Central memory CD4-positive, alpha-beta T cell (primary cell): ENCODE measurements around the gene DLGAP1.

Experiments used
- DNase-seq: peaks from one replicate; pipeline ENCODE4 v3.0.0; 2022

The DLGAP1 gene

DNA sequence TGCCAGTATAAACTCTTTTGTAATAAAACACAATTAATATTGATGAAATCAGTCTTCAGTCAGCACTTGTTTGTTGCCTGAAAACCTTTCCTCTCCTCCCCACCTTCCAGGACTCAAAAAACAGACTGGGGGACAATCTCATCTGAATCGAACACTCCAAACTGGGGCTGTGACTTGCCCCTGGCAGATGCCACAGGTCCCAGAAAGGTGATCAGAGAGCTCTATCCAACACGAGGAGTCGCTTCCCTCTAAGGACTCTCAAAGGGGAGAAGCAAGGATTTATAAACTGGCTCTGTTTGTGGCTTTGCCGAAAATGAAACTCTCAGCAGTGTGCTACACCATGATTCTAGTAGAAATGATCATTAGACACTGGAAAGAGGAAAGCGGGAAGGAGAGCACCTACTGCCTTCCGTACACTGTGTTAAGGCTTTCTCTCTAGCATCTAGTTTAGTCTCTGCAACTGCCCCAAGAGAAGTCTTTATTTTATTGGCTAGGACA lies 805.9 kb downstream of the DLGAP1 start:
- DNase-seq, result no peak

DNA sequence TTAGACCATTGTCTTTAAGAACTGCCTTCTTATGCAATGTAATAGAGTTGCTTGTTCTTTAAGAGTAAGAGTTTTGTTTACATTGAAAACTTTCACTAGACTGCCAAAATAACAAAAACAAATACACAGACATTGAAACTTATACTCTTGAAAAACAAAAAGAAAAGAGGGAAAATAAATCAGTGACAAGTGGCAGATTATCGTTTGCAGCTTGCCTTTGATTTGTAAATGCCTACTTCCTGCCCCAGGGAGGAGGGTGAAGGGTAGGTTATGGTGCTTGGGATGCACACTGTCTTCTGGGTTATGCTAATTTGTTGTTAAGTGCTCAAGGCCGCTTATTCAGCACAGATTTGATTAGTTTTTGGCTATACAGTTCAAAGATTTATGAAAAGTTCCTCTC lies 806.5 kb downstream of the DLGAP1 start:
- DNase-seq, result no peak

DNA sequence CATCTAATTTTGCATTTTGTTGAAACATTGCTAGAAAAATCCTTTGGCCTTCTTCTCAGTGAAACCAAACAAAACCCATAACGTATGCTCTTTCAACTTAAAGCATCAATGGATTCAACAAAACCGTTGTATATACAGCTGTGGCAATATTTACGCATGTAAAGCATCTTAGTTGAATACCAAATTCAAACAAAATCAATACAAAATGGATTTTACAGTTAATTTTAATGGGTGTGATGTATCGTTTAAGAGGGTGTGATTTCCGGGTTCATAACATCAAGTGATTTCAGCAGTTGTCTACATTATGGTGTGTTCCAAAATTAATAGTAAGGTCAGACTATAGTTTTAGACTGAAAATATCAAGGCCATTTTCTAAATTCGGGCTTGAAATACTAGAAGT lies 806.9 kb downstream of the DLGAP1 start:
- DNase-seq, result no peak

DNA sequence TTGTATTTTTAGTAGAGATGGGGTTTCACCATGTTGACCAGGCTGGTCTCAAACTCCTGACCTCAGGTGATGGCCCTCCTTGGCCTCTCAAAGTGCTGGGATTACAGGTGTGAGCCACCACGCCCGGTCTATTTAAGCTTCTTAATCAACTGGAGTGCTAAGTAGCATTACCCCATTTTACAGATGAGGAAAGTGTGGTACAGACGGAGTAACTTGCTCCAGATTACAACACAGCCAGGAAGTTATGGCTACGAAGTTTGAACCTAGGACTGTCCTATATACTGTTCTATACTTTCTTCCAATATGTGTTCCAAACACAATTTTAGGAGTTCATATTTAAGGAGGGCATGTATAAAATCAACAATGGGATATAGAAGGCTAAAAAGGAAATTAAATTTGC lies 807.5 kb downstream of the DLGAP1 start:
- DNase-seq, result no peak

DNA sequence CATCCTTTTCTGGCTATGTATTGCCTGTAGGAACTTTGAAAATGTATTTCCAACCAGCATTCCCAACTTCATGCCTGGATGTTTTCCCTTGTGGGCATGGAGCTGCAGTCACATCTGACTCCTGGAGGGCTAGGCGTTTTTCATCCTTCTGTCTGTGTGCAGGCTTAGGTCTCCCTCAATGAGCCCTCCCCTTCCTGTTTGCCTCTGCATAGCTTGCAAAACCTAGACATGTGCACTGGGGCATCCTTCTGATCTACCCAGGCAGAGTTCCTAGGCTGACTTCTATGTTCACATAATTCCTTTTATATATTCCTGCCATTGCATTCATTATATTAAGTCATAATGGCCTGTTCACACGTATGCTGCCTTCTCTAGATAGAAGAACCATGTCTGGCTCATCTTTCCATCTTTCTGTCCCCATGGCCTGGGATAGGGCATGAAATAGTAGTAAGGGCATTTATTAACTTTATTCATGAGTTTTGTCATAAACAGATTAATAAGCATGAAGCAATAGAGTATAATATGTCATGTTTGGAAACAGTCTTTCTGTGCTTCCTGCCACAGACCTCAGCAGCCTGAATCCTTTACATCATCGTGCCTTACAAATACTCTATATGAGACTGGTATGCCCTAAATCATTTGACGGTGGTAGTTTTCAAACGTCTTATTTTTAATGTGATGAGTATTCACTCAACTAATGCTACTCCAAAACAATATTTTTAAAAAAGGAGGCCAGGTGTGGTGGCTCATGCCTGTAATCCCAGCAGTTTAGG lies 809.5 kb downstream of the DLGAP1 start:
- DNase-seq, result no peak

DNA sequence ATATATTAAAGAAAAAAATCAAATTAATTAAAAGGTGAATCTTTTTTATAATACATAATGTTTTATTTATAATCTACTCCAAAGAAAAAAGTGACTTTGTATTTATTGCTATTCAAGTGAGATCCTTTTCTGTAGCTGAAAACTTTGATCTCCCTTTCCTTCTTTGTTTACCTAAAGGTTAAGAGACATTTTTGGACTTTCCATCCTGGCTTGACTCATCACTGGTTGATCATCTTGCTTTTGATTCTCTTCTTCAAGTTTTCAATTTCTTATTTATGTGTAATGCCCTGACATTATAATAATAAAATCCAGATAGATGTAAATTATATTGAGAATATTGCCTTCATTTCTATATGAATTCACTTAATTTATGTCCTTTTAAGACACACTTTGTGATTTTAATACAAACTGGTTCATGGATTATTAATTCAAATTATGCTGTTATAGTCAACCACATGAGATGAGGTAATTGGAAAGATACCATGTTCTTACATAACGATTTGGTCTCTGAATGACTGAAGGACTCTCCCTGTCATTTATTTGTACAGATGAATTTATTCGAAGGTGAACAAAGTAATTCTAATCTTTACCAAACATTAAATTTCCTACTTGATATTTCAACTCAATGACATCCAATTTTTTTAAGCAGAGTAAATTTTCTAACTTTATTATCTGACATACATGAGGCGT lies 820.7 kb downstream of the DLGAP1 start:
- DNase-seq, result no peak

DNA sequence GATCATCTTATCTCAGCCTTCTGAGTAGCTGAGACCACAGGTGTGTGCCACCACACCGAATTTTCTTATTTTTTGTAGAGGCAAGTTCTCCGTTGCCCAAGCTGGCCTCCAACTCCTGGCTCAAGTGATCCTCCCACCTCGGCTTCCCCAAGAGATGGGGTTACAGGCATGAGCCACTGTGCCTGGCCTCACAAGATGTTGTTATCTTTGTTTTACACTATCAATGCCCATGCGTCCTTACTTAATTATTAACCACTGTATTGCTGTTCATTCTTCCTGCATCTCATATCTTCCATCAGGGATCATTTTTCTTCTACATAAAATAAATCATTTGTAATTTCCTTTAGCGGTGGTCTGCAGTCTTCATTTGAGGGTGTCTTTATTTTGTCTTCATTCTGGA lies 823.2 kb downstream of the DLGAP1 start:
- no peak for DNase-seq

DNA sequence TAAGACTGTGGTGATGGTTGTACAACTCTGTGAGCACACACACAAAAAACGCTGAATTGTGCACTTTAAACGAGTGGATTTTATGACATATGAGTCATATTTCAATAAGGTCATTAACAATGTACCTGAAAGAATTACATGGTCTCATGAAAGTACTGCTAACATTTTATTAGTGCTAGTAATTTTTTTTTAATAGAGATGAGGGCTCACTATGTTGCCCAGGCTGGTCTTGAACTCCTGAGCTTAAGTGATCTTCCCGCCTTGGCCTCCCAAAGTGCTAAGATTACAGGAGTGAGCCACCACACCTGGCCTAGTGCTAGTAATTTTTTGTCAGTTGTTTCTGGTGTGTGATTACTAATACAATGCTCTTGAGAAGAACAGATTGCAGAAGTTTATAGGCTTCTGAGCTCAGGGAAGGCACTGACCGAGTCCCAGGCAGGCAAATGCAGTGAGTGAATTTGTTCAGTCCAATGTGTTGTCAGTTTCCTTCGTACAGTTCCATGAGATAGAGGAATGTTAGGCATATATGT lies 828.1 kb downstream of the DLGAP1 start:
- DNase-seq, result no peak

DNA sequence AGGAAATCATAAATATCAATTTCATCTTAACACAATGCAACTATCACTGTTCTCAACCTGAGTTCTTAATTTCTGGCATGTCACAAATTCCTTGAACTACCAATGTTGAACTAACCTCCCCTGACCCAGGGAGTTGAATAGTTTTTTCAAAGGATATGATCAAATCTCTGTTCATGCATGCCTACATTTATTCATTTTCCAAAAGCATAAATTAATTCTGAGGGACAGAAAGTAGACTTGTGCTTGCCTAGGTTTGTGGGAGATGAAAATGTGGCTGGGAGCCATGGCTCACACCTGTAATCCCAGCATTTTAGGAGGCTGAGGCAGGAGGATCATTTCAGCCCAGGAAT lies 829.4 kb downstream of the DLGAP1 start:
- DNase-seq, result no peak

DNA sequence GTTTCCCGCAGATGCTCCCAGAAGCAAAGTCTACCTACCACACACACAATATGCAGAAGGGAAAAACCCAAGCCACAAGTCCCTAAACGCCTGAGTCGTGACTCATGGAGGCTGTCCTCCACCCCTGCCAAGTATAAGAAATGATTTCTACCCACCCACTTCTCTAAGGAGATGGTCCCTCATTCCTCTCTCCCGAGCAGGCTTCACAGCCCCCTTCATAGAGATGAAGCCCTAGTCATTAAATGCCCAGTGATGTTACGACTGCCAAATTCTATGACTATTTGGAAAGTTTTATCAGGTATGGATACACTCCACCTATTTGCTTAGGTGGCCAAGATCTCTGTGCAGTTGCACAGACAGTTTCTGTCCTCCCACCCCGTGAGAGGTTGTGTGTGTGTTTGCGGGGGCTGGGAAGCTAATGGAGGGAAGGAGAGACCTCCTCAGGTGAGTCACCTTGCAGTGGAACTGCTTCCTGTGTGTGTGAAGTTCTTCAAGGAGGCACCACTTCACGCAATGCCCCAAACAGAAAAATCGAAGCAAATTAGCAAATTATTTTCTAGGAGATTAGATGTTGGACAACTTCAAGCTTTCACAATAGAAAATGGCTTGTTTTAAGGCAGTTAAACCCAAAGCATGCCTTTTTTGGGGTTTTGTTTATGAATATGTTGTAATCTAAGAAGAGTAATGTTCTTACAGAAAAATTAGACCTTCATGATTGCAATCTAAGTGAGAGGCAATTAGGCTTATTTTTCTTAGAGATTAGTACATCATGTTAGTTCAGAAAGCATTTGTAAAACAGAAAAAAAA lies 830.0 kb downstream of the DLGAP1 start:
- peak; percentile 64 for DNase-seq

DNA sequence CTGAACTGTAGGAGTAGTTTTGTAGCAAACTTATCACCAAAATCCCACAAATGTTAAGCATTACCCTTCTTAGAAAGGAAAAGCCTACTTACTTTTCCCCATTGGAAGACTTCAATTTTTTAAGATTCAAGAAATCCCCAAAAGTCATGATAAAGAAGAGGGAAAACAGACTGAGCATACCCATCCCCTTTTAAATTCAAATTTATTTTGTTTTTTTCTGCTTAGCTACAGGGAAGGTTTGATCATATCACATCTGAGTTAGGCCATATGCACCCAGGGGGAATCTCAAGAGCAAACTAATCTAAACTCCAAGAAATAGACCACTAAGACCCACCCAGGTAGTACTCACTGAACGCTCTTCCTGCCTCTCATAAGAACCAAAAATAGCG lies 830.6 kb downstream of the DLGAP1 start:
- DNase-seq, result no peak

DNA sequence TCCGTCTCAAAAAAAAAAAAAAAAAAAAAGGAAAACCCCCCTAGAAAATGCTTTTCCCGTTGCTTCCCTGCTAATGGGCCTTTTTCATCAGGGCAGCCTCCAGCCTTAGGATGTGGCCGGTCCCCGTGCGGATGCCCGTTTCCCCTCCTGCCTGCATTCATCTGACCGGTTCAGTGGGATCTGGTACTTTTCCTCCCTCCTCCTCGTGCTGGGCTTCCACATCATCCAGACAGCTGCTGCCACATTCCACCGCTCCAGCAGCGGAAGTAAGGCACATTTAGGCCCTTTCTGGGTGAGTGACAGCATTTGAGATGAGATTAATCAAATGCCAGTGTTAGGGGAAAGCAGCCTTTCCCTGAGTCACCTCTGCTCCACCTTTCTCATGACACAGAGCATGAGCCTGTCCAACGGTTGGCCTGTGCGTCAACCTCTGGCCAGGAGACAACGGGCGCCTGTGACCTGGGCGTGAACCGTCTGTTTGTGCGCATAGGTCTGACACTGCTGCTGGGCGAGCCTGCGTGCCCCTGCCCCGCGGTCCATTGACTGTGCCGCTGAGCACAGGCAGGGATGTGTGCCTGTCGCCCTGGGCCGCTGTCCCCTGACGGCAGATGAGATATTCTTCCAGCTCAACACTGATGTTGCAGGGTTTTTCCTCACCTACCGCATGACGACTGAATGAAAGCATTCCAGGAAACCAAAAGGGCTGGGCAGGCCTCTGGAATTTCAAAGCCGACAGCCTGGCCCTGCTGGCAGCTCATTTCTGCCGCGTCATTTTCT lies 831.1 kb downstream of the DLGAP1 start:
- no peak for DNase-seq

DNA sequence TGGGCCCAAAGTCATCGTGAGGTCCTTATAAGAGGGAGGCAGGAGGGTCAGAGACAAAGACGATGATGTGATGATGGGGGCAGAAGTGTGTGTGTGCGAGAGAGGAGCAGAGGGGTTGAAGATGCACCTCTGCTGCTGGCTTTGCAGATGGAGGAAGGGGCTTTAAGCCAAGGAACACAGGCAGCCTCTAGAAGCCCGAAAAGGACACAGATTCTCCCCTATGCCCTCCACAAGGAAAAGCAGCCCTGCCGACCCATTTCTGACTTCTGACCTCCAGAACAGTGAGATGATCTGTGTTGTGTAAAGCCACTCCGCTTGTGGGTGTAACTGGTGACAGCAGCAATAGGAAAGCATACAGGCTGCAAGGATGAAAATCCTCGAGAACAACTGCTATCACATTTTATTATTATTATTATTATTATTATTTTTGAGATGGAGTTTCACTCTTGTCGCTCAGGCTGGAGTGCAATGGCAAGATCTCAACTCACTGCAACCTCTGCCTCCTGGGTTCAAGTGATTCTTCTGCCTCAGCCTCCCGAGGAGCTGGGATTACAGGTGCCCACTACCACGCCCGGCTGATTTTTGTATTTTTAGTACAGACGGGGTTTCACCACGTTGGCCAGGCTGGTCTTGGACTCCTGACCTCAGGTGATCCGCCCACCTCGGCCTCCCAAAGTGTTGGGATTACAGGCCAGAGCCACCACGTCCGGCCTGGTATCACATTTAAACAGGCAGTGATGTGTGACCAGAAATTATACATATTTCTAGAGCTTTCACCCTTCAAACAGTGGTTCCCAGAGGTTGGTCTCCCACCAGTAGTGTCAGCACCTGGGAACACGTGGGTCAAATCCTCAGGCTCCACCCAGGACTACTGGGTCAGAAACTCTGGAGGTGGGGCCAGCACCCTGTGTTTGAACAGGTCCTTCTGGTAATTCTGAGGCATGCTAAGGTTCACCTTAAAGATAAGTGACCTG lies 834.7 kb downstream of the DLGAP1 start:
- DNase-seq, result no peak

DNA sequence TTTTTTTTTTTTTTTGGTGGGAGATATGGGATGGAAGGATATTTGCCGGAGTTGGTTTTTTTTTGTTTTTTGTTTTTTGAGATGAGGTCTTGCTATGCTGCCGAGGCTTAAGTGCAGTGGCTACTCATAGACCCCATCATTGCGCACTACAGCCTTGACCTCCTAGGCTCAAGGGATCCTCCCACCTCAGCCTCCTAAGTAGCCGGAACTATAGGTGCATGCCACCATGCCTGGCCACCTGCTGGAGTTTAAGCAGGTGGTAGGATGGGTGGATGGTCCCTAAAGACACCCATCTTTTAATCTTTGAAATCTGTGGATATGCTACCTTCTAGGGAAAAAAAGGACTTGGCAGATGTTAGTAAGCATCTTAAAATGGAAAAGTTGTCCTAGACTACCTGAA lies 835.4 kb downstream of the DLGAP1 start:
- no peak for DNase-seq

DNA sequence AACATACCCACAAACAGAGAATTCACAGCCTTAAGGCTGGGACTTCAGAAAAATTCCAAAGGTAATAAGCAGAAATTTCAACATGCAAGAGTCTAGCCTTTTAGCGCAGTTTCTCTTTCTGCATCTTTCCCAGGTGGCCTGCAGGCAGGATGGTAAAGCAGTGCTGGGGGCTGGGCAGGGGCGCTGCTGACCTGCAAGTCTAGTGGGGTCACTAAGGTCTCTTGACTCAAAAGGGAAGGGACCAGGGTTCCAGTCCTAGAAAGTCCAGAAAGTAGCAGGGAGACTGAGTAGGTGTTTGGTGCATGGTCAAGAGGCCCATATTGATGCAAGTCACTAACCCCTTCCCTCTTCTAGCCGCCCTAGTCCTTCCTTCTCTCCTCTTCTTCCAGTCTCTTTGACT lies 835.9 kb downstream of the DLGAP1 start:
- no peak for DNase-seq

DNA sequence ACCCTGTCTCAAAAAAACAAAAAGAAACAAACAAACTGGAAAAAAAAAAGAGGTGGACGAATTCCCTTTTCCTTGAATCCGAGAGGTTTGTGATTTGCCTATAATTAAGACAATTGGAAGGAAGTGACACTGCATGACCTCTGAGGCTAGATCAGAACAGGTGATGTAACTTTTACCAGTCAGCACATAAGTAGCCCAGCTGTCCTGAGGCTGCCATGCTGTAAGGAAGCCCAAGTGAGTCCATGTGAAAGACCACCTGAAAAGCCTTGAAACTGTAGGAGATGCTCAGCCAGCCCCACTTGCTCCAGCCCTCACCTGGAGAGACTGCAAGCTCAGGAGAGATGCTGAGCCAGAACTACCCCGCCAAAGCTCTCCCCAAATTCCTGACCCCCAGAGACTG lies 838.4 kb downstream of the DLGAP1 start:
- no peak for DNase-seq

DNA sequence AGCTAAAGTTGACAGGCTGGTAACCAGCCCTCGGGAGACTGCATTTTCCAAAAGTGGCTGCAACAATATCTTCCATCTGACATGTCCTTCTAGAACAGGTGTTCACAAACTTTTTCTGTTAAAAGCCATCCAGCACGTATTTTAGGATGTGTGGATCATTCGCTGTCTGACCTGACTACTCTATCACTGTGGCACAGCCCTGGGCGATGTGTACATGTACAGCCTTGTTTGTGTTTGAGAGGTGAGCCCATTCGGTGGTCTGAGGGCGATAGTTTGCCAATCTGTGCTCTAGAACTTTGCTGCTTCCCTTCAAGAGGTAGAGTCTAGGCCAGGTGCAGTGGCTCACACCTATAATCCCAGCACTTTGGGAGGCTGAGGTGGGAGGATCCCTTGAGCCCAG lies 839.0 kb downstream of the DLGAP1 start:
- no peak for DNase-seq

DNA sequence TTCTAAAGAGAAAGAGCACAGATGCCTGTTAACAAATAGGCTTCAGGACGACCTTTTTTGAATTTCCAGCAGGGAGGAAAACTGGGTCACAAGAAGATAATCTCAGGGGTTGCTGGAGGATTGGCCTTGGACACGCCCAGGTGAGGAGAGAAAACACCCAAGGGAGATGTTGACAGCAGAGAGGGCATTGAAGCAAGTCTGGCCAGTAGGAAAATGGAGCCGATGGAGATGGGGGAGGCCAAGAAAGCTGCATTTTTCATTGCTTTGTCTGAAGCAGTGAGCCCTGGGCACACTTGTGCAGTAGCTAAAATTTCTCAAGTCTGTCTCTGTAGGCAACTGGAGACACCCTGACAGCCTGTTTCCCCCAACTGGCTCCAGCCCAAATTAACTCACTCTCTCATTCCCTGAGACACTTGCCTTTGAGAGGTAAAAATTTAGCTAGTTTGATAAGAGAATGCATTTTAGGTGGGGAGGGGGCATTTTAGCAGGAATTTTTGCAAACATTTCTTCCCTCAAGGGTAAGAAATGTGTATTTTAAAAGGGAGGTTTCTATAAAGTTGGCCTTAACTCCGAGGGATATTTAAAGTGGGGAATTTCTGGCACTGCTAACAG lies 839.6 kb downstream of the DLGAP1 start:
- DNase-seq, result no peak

DNA sequence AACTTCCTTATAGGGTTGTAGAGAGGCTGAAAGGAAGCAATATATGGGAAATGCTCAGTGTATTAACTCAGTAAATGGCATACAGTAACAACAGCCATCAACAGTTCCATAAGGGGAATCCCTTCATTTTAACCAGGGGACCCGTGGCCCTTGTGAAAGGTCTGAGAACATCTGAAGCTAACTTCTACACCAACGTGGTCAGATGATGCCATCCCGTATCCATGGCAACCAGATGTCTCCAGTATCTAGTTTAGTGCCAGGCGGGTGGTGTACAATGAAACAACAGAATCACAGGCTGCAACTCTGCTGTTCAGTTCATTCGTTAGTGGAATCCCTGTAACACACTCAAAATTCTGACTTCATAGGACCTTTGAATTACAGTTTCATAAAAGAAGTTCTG lies 842.8 kb downstream of the DLGAP1 start:
- DNase-seq, result no peak

DNA sequence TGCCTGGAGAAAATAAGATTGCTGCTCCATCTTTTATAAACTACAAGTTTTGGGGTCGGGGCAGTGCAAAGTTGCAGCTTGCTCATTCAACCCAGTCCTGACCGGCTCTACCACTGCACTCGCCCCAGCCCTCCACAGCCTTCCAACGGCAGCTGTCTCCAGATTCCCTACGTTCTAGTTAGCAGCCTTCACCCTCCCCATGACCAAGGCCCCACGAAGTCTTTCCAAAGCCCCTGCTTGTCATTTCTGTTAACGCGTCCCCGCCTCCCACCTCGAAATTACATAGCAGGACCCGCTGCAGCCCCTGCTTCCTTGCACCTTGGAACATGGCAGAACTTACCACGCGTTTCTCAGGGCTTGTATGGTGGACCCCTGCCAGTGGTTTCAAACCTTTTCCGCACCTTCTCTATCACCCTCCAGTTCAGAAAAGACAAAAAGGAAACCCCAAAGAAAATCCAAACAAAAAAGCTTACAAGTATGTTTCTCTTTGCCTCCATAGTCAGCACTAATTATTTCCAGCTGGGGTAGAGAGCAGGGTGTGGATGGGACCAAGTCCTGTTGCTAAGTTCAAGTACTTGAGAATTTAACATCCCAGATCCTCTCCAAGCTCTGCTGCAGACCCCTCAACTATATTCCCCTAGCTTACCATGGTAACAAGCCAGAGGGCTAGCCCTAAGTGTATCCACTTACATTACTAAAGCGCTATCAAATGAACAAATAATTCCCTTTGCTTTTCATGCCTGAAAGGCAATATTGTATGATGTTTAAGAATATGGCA lies 843.6 kb downstream of the DLGAP1 start:
- no peak for DNase-seq
